ENCODE measurements around the gene TNIK. TPM values are rescaled to one million over a fixed set of nuclear protein-coding genes. Genes with fewer than 3 reads are reported as not detected.
"Not testable (repeated sequence)": the region's sequence is repeated elsewhere in the genome, so short reads cannot be mapped to it uniquely, and the experiment has no call there.

Gene TNIK
- total RNA-seq, 1 donor from 2014 or later = 36.0 TPM

- no peak for DNase-seq (ENCODE audit: low read depth, low spot score)
Observed at GRCh38 chr3:171469376-171469775, 9.2 kb upstream of the TNIK start.

- DNase-seq (ENCODE audit: low read depth, low spot score) = no peak
Observed at GRCh38 chr3:171468296-171468906, 8.2 kb upstream of the TNIK start.

- DNase-seq (ENCODE audit: low read depth, low spot score) = no peak
Observed at GRCh38 chr3:171465763-171466162, 5.6 kb upstream of the TNIK start.

GRCh38 chr3:171464462-171464861 is 4.3 kb upstream of the TNIK start:
- no peak for DNase-seq (ENCODE audit: low read depth, low spot score)

- DNase-seq (ENCODE audit: low read depth, low spot score) = no peak
Observed at GRCh38 chr3:171462224-171462623, 2.0 kb upstream of the TNIK start.

- no peak for DNase-seq (ENCODE audit: low read depth, low spot score)
Observed at GRCh38 chr3:171461525-171461917, 1.3 kb upstream of the TNIK start.

- no peak for DNase-seq (ENCODE audit: low read depth, low spot score)
Observed at GRCh38 chr3:171460725-171461524, 720 bp upstream of the TNIK start.

- DNase-seq (ENCODE audit: low read depth, low spot score) = no peak
Observed at GRCh38 chr3:171459137-171459941, 866 bp downstream of the TNIK start.

- no peak for DNase-seq (ENCODE audit: low read depth, low spot score)
Observed at GRCh38 chr3:171458864-171459136, 1.4 kb downstream of the TNIK start.

- no peak for DNase-seq (ENCODE audit: low read depth, low spot score)
Observed at GRCh38 chr3:171458071-171458863, 1.9 kb downstream of the TNIK start.

GRCh38 chr3:171457607-171458061 is 2.6 kb downstream of the TNIK start:
- DNase-seq (ENCODE audit: low read depth, low spot score) = no peak

GRCh38 chr3:171456765-171457606 is 3.2 kb downstream of the TNIK start:
- no peak for DNase-seq (ENCODE audit: low read depth, low spot score)

- no peak for DNase-seq (ENCODE audit: low read depth, low spot score)
Observed at GRCh38 chr3:171455603-171456550, 4.3 kb downstream of the TNIK start.

- DNase-seq (ENCODE audit: low read depth, low spot score) = no peak
Observed at GRCh38 chr3:171454041-171454440, 6.2 kb downstream of the TNIK start.

GRCh38 chr3:171453180-171453886 is 6.9 kb downstream of the TNIK start:
- DNase-seq (ENCODE audit: low read depth, low spot score) = no peak

GRCh38 chr3:171452328-171452727 is 7.9 kb downstream of the TNIK start:
- no peak for DNase-seq (ENCODE audit: low read depth, low spot score)

- DNase-seq (ENCODE audit: low read depth, low spot score) = no peak
Observed at GRCh38 chr3:171451915-171452314, 8.3 kb downstream of the TNIK start.

- DNase-seq (ENCODE audit: low read depth, low spot score) = not testable (repeated sequence)
Observed at GRCh38 chr3:171447579-171447891, 12.7 kb downstream of the TNIK start.
